Kidney epithelial cell (primary cell): ENCODE results near the gene LIF. TPM values are rescaled to one million over a fixed set of nuclear protein-coding genes. Genes with fewer than 3 reads are reported as not detected.

Experiments
- DNase-seq: peaks from one replicate; pipeline ENCODE4 v3.0.0-alpha.2; 2010; ENCODE audit warnings: low read depth
- H3K27me3 ChIP-seq: 2 replicates; pipeline ENCODE4 v1.6.0; 2011; ENCODE audit warnings: low read length; ENCODE audit not compliant: control insufficient read depth, insufficient read depth
- H3K36me3 ChIP-seq: 2 replicates; pipeline ENCODE4 v1.5.1; 2011; ENCODE audit warnings: low read length; ENCODE audit not compliant: control insufficient read depth, insufficient read depth
- H3K4me3 ChIP-seq: 2 replicates; pipeline ENCODE4 v1.5.1; 2011; ENCODE audit warnings: low read depth, mild to moderate bottlenecking, control low read depth, low read length
- total RNA-seq: library from RNA; depleted of rRNA; stranded (reverse); fragments of >200 nt; gene quantifications from 2 replicates; pipeline ENCODE4 v1.2.3, GENCODE V29; 2015
- TF ChIP-seq, protein P1 (sequence below): IDR thresholded peaks from 2 replicates; pipeline ENCODE4 v1.5.1; 2011; ENCODE audit warnings: mild to moderate bottlenecking, moderate library complexity, low read length, control low read depth, inconsistent platforms; ENCODE audit not compliant: insufficient read depth, poor library complexity, severe bottlenecking

The LIF gene
- total RNA-seq, 1 donor from 2014 or later = 112 TPM

DNA sequence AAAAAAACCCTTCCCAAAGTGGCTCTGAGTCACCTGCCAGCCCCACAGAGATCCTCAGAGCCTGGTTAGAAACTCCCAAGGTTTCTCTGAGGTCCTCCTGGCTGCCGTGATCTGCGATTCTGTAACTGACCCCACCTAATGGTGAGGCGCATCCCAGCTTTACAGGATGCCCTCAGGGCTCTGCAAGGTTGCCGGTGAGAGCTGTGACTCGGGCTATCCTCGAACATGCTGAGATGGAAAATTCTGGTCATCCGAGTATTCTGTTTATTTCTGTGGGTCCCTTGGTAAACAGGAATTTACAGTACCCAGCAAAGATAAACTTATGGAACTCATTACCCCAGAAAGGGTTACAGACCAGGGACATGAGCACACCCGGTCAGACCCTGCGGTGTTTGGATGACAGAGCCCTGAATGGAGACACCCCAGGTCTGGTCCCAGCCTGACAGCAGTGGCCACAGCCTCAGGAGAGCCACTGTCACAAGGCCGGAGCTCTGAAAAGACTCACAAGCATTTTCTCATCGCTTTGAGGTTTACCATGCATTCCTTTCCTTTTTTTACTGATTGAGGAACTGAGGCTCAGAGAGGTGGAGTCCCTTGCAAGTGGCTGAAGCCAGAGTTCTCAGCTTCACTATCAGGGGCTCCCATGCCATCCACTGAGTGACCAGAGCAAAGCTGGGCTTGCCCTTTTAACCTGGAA is 22.2 kb downstream of the LIF start:
- TF ChIP-seq, protein P1, sequence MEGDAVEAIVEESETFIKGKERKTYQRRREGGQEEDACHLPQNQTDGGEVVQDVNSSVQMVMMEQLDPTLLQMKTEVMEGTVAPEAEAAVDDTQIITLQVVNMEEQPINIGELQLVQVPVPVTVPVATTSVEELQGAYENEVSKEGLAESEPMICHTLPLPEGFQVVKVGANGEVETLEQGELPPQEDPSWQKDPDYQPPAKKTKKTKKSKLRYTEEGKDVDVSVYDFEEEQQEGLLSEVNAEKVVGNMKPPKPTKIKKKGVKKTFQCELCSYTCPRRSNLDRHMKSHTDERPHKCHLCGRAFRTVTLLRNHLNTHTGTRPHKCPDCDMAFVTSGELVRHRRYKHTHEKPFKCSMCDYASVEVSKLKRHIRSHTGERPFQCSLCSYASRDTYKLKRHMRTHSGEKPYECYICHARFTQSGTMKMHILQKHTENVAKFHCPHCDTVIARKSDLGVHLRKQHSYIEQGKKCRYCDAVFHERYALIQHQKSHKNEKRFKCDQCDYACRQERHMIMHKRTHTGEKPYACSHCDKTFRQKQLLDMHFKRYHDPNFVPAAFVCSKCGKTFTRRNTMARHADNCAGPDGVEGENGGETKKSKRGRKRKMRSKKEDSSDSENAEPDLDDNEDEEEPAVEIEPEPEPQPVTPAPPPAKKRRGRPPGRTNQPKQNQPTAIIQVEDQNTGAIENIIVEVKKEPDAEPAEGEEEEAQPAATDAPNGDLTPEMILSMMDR = peak; percentile 9
- Histone ChIP-seq H3K27me3 (no peaks in the 10 kb centered on the region), H3K36me3 (no peaks in the 10 kb centered on the region), H3K4me3 (no peak overlapping the region)
- no peak for DNase-seq

DNA sequence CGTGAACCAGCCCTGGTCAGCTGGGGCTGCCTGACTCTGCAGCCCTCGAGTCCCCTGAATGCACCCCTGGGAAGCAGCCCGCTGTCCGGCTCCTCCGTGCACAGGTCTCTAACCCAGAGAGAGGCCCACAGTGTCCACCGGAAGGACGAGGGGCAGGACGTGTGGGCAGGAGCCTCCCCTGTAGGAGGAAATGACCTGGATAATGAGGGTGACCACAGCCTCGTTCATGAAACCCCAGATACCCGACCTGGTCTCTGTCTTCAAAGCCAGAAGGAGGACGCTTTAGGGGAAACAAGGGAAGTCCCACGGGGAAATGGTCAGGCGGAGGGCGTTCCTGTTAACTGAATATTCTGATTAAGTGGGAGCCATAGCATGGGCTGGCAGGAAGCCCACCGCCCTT is 23.3 kb downstream of the LIF start:
- no peak for DNase-seq
- TF ChIP-seq, protein P1 = no peak
- H3K27me3 ChIP-seq = no peaks in the 10 kb centered on the region
- H3K36me3 ChIP-seq = no peaks in the 10 kb centered on the region
- no peak overlapping the region for H3K4me3 ChIP-seq

DNA sequence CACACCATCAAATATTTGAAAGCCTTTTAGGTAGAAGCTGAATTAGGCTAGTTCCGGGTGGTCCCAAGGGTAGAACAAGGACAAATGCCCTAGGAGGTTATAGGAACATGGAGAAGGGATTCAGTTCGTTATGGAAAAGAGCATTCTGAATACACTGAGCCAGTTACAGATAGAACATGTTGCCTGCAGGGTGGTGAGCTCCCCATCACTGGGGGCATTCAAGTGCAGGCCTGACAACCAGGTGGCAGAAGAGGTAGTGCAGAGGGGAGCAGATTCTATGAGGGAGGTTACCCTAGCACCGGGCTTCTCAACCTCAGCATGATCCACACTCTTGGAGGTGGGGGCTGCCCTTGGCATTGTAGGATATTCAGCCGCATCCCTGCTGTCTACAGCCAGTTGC is 24.2 kb downstream of the LIF start:
- no peak for DNase-seq
- TF ChIP-seq, protein P1 = no peak
- Histone ChIP-seq H3K36me3 (no peaks in the 10 kb centered on the region), H3K4me3 (no peak overlapping the region), H3K27me3 (no peaks in the 10 kb centered on the region)

DNA sequence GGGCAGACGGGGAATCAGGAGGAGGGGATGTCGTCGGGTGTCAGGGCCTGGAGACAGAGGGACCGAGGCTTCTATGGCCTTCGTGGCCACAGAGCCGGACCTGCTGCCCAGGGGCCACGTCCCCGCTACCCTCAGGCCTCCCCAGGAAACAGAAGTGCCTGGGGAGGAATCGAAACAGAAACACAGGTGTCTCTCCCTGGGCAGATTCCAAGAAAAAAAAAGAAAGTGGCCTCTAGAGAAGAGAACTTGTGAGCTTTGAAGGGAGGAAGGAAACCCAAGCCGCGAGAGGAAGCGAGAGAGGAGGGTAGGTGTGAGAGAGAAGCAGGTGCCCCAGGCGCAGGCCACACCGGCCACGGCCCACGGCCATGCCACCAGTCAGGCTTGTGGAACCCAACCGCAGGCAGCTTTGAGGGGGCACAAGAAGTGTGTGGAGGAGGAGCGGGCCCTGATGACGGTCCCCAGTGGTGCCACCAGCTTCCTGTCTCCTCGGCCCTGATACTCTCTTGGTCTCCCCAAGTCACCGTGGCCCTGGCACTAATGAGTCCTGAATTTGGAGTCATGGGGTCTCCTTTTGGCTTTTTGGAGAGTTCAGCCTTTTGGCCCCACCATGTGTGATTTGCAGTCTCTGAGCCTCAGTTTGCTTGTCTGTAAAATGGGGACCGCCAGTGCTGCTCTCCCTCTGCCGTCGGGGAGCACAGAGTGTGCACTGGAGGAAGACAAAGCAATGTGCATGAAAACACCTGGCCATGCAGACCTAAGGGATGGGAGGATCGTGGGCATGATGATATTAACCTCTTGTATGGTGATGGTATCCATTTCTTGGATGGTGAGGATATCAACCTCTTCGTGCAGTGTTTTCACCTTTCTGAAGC is 25.2 kb downstream of the LIF start:
- no peak for DNase-seq
- TF ChIP-seq, protein P1 = no peak
- H3K36me3 ChIP-seq = no peaks in the 10 kb centered on the region
- no peaks in the 10 kb centered on the region for H3K27me3 ChIP-seq
- H3K4me3 ChIP-seq = no peak overlapping the region

DNA sequence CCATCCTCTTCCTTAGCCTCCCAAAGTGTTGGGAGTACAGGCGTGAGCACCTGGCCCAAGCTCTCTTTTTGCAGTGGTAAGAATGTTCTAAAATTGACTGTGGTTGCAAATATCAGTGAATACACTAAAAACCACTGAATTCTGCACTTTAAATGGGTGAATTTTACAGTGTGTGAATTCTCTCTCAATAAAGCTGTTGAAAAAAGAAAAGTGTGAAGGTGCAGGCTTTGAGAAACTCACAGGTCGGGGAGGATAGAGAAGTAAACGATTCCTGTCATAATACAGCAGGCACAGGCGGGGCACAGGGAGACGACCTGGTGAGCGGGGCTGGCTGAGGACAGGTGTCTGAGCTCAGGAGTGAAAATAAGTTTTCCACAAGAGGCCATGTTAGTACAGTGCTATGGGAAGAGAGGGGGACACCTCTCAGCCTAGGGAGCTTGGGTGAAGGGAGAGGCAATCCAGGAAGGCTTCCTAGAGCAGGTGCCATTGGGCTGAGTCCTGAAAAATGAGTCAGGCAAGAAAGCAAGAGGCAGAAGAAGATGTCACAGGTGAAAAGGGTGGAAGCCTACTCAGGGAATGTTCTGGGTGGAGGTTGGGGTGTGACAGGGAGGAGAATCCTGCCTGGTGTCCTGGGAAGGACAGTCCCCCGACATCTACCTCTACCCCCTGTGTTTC is 26.1 kb downstream of the LIF start:
- Histone ChIP-seq H3K4me3 (no peak overlapping the region), H3K36me3 (no peaks in the 10 kb centered on the region), H3K27me3 (no peaks in the 10 kb centered on the region)
- no peak for DNase-seq
- TF ChIP-seq, protein P1 = no peak
